Measurements from ENCODE around the gene CDYL. TPM values are rescaled to one million over a fixed set of nuclear protein-coding genes. Genes with fewer than 3 reads are reported as not detected.

The CDYL gene
- total and polyA plus RNA-seq, 7 donors, result 10.0 to 30.0 (median 19.9) TPM

DNA sequence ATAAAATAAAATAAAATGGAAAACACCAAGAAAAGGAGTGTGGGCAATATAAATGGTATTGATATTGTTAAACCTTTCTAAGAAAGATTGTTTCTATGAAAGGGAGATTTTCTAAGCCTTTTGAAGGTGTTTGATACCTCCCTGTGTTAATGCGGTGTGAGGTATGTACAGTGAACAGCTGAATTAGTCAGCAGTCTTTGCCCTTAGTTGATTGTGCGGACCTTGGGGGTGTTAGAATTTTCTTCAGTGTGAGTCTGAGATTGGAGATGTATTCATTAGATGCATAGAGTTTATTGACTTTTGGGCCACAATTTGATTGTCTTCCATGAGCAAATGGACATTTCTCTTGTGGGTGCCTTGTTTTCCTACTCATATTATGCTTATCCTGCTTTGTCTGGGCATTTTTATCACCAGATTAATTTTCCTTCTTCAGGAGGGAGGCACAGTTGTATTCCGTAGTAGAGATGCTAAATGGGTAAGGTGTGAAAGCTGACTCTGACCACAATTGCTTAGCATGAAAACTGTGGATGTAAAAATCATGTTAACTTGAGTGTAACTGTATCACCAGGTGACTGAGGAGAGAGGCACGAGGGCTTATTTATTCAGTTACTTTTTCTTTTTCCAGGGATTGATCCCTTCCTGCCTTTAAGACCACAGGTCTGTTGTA is 42.2 kb downstream of the CDYL start:
- H3K9me3 ChIP-seq, result no peaks in the 10 kb centered on the region
- H3K27ac ChIP-seq, result no peak overlapping the region
- intact Hi-C loops (cut with DNase I), result no loop called here
- peaks cover 10% of the 10 kb centered on the region for H3K4me1 ChIP-seq
- DNase-seq (no peak), ATAC-seq (no peak)
- WGBS, 3 donors, result 93 to 97% (median 94%) methylated on average over 4 of the region's 4 CpGs
- no peaks in the 10 kb centered on the region for H3K36me3 ChIP-seq (ENCODE audit: insufficient read depth in 1 of 2, low read depth in 1 of 2)
- H3K27me3 ChIP-seq (ENCODE audit: insufficient read depth in 3 of 3, low read length in 2 of 3), result no peaks in the 10 kb centered on the region
- H3K4me3 ChIP-seq, result no peak overlapping the region
- TF ChIP-seq, protein P1, sequence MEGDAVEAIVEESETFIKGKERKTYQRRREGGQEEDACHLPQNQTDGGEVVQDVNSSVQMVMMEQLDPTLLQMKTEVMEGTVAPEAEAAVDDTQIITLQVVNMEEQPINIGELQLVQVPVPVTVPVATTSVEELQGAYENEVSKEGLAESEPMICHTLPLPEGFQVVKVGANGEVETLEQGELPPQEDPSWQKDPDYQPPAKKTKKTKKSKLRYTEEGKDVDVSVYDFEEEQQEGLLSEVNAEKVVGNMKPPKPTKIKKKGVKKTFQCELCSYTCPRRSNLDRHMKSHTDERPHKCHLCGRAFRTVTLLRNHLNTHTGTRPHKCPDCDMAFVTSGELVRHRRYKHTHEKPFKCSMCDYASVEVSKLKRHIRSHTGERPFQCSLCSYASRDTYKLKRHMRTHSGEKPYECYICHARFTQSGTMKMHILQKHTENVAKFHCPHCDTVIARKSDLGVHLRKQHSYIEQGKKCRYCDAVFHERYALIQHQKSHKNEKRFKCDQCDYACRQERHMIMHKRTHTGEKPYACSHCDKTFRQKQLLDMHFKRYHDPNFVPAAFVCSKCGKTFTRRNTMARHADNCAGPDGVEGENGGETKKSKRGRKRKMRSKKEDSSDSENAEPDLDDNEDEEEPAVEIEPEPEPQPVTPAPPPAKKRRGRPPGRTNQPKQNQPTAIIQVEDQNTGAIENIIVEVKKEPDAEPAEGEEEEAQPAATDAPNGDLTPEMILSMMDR (IDR thresholded peaks at IDR 0.05), result no peak

DNA sequence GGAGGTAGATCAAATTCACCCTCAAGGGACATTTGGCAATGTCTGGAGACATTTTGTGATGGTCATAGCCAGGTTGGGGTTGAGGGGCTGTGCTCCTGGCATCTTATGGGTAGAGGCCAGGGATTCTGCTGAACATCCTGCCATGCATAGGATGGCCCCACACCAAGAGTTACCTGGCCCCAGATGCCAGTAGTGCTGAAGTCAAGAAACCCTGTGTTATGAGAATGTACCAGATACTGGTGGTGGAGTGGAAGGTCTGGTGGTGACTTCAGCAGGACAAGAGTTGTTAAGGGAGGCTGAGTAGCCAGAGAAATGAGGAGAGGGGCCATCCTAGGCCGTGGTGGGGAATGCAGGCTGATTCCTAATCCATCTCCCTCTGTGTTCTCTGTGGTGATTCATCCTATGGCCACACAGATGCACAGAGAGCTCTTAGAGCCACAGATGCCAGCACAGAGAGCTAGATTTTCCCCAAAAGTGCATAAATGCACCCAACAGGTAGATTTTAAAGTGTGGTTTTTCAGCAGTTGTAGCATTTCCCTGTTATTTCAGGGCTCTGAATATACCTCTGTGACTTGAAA is 43.6 kb downstream of the CDYL start:
- no peaks in the 10 kb centered on the region for H3K36me3 ChIP-seq (ENCODE audit: insufficient read depth in 1 of 2, low read depth in 1 of 2)
- H3K27ac ChIP-seq, result no peak overlapping the region
- TF ChIP-seq, protein P1 (IDR thresholded peaks at IDR 0.05), result no peak
- no peak overlapping the region for H3K4me3 ChIP-seq
- WGBS, 3 donors, result 68 to 80% (median 73%) methylated on average over 1 of the region's 1 CpG
- intact Hi-C loops (cut with DNase I), result no loop called here
- ATAC-seq, result no peak
- H3K4me1 ChIP-seq, result peaks cover 7% of the 10 kb centered on the region
- H3K9me3 ChIP-seq, result no peaks in the 10 kb centered on the region
- H3K27me3 ChIP-seq (ENCODE audit: insufficient read depth in 3 of 3, low read length in 2 of 3), result no peaks in the 10 kb centered on the region
- no peak for DNase-seq

DNA sequence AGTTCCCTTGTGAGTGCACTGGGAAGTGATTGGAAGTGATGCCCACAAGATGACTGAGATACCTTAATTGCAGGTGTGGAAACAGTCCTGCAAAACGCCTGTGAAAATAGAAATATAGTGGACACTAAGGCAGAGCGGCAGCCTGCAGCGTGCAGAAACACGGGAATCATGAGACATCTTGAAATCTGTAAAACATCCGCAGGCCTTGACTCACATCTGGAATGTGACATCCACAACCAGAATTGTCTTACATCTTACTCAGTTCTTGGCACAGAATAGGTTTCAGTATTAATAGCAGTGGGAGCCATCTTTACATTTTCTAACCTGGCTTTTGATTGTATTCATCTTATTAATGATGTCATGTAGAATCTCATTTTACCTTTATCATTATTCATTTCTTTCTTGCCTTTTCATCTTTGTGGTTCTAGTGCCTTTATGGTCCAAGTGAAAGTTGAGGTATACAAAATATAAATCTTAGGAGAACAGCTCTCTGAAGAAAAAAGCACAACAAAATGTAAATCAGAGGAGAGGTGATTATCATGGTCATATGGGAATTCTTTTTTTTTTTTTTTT is 44.6 kb downstream of the CDYL start:
- Histone ChIP-seq H3K4me1 (no peaks in the 10 kb centered on the region), H3K9me3 (no peaks in the 10 kb centered on the region), H3K27ac (no peak overlapping the region), H3K27me3 (ENCODE audit: insufficient read depth in 3 of 3, low read length in 2 of 3) (no peaks in the 10 kb centered on the region), H3K4me3 (no peak overlapping the region), H3K36me3 (ENCODE audit: insufficient read depth in 1 of 2, low read depth in 1 of 2) (no peaks in the 10 kb centered on the region)
- DNase-seq, result no peak
- TF ChIP-seq, protein P1 (IDR thresholded peaks at IDR 0.05), result no peak
- WGBS, 3 donors, result 89 to 92% (median 90%) methylated on average over 5 of the region's 5 CpGs
- intact Hi-C loops (cut with DNase I), result no loop called here
- ATAC-seq, result peak in 2 of 4 donors; percentile 55 to 67

DNA sequence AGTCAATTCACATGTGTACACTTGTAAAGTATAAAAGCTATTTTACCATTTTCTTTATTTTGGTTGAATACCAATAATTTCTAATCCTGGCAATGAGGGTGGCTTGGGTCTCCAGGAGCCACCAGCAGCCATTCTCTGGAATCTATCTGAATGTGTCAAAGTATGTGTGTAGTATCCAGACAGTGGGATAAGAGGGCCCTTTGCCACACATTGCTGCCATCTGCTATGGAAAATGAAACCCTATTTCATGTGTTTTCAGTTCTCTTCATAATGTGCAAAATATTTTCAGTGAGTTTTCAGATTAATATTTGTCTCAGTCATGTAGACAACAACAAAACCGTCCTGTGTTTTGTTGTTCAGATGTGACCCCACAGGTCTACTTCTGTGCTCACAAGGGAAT is 46.3 kb downstream of the CDYL start:
- no peak overlapping the region for H3K27ac ChIP-seq
- TF ChIP-seq, protein P1 (IDR thresholded peaks at IDR 0.05), result no peak
- ATAC-seq (no peak), DNase-seq (no peak)
- H3K27me3 ChIP-seq (ENCODE audit: insufficient read depth in 3 of 3, low read length in 2 of 3), result no peaks in the 10 kb centered on the region
- intact Hi-C loops (cut with DNase I), result no loop called here
- no peaks in the 10 kb centered on the region for H3K4me1 ChIP-seq
- no peaks in the 10 kb centered on the region for H3K36me3 ChIP-seq (ENCODE audit: insufficient read depth in 1 of 2, low read depth in 1 of 2)
- H3K9me3 ChIP-seq, result peaks cover 11% of the 10 kb centered on the region
- no peak overlapping the region for H3K4me3 ChIP-seq
- WGBS, 3 donors, result 74 to 94% (median 94%) methylated on average over 1 of the region's 1 CpG
